Testis (tissue), 3 donors: Measurements from ENCODE around the gene ZFP2. TPM values are rescaled to one million over a fixed set of nuclear protein-coding genes. Genes with fewer than 3 reads are reported as not detected.

Experiments
- DNase-seq: peaks from one replicate; pipeline ENCODE4 v3.0.0-alpha.2; 2019
- H3K27ac ChIP-seq, 2 donors: fragments of 200-600 bp; sonication (generic); one replicate each; pipeline ENCODE4 v1.5.1; 2019
- H3K27me3 ChIP-seq: fragments of 200-600 bp; sonication (generic); one replicate; pipeline ENCODE4 v1.5.1; 2019
- H3K36me3 ChIP-seq: fragments of 200-600 bp; sonication (generic); one replicate; pipeline ENCODE4 v1.5.1; 2017; ENCODE audit warnings: low read depth; ENCODE audit errors: missing control alignments
- H3K4me1 ChIP-seq: fragments of 200-600 bp; sonication (generic); one replicate; pipeline ENCODE4 v1.5.1; 2019
- H3K4me3 ChIP-seq, 2 donors: fragments of 200-600 bp; sonication (generic); one replicate each; pipeline ENCODE4 v1.5.1; 2017 to 2019
- H3K9me3 ChIP-seq: fragments of 200-600 bp; sonication (generic); one replicate; pipeline ENCODE4 v1.5.1; 2017
- CTCF ChIP-seq, 3 experiments: fragments of 450-650 bp in 2 of 3; fragments of 200-600 bp in 1 of 3; sonication (generic) in 1 of 3; IDR thresholded peaks; one replicate each; pipeline ENCODE4 v1.5.1; 2016 to 2019; ENCODE audit warnings: antibody characterized with exemption in 3 of 3, mild to moderate bottlenecking in 2 of 3, moderate library complexity in 1 of 3
- POLR2A ChIP-seq: fragments of 450-650 bp; IDR thresholded peaks from one replicate; pipeline ENCODE4 v1.6.1; 2017; ENCODE audit warnings: antibody characterized with exemption, mild to moderate bottlenecking, moderate library complexity
- WGBS, 2 donors: methylation state at CpG; one replicate each; pipeline ENCODE4 v1.1.5; 2018; 5-methylcytosine and 5-hydroxymethylcytosine counted together
- intact Hi-C: fragments of 100-400 bp; cut with DNase I; formaldehyde crosslinking; loops from one replicate; pipeline ENCODE4 v1.15.1; 2023; ENCODE audit warnings: low total_unique reads
- polyA plus RNA-seq: library from polyadenylated mRNA; stranded (reverse); fragments of 350-450 nt; fragmentation: Illumina TruSeq; extraction: RNeasy Lipid Tissue Mini Kit (QIAGEN cat#74804); gene quantifications from one replicate; pipeline ENCODE4 v1.2.3, GENCODE V29; 2014; ENCODE audit warnings: low read depth, low replicate concordance; ENCODE audit not compliant: insufficient read depth
- total RNA-seq, 2 donors: library from RNA; depleted of rRNA; stranded (reverse); fragments of >200 nt; gene quantifications; one replicate each; pipeline ENCODE4 v1.2.3, GENCODE V29; 2016

The ZFP2 gene
- total and polyA plus RNA-seq, 3 donors from 2014 or later = 2.7 to 10.4 (median 6.8) TPM

GRCh38 chr5:178883815-178884430, 11.8 kb upstream of the ZFP2 start:
- DNase-seq = no peak
- WGBS, 2 donors = 93 to 96% methylated on average over 6 of the region's 6 CpGs
- no peaks in the 10 kb centered on the region for H3K27me3 ChIP-seq
- intact Hi-C loops = no loop called here
- H3K4me3 ChIP-seq = no peak overlapping the region
- TF ChIP-seq CTCF (IDR thresholded peaks at IDR 0.05) = no peak
- no peak for TF ChIP-seq POLR2A
- H3K36me3 ChIP-seq = no peaks in the 10 kb centered on the region
- H3K9me3 ChIP-seq = no peaks in the 10 kb centered on the region
- H3K27ac ChIP-seq = no peak overlapping the region
- H3K4me1 ChIP-seq = no peaks in the 10 kb centered on the region

GRCh38 chr5:178899289-178899688, 3.6 kb downstream of the ZFP2 start:
- H3K36me3 ChIP-seq = no peaks in the 10 kb centered on the region
- H3K27me3 ChIP-seq = no peaks in the 10 kb centered on the region
- H3K27ac ChIP-seq = no peak overlapping the region
- no peaks in the 10 kb centered on the region for H3K9me3 ChIP-seq
- 62 to 85% methylated on average over 5 of the region's 5 CpGs for WGBS, 2 donors
- DNase-seq = no peak
- TF ChIP-seq POLR2A (no peak), CTCF (IDR thresholded peaks at IDR 0.05) (no peak)
- H3K4me1 ChIP-seq = no peaks in the 10 kb centered on the region
- intact Hi-C loops = no loop called here
- H3K4me3 ChIP-seq = no peak overlapping the region

- Histone ChIP-seq H3K27ac (no peak overlapping the region), H3K36me3 (no peaks in the 10 kb centered on the region), H3K9me3 (no peaks in the 10 kb centered on the region), H3K4me3 (no peak overlapping the region), H3K4me1 (no peaks in the 10 kb centered on the region), H3K27me3 (no peaks in the 10 kb centered on the region)
- 64 to 98% methylated on average over 3 of the region's 3 CpGs for WGBS, 2 donors
- intact Hi-C loops = no loop called here
- DNase-seq = no peak
- TF ChIP-seq POLR2A = no peak
- TF ChIP-seq CTCF (IDR thresholded peaks at IDR 0.05) = no peak
Measured at GRCh38 chr5:178902849-178903248, 7.1 kb downstream of the ZFP2 start.

GRCh38 chr5:178931846-178932760, 36.4 kb downstream of the ZFP2 start:
- H3K36me3 ChIP-seq = no peaks in the 10 kb centered on the region
- 88 to 97% methylated on average over 11 of the region's 11 CpGs for WGBS, 2 donors
- TF ChIP-seq CTCF (IDR thresholded peaks at IDR 0.05) = no peak
- no peak for TF ChIP-seq POLR2A
- no peak for DNase-seq
- H3K4me1 ChIP-seq = no peaks in the 10 kb centered on the region
- H3K4me3 ChIP-seq = no peak overlapping the region
- no peak overlapping the region for H3K27ac ChIP-seq
- intact Hi-C loops = no loop called here
- H3K9me3 ChIP-seq = peaks cover 6% of the 10 kb centered on the region
- H3K27me3 ChIP-seq = no peaks in the 10 kb centered on the region
